ENCODE results near the gene MEGF6. TPM values are rescaled to one million over a fixed set of nuclear protein-coding genes. Genes with fewer than 3 reads are reported as not detected.

MEGF6 gene, protein sequence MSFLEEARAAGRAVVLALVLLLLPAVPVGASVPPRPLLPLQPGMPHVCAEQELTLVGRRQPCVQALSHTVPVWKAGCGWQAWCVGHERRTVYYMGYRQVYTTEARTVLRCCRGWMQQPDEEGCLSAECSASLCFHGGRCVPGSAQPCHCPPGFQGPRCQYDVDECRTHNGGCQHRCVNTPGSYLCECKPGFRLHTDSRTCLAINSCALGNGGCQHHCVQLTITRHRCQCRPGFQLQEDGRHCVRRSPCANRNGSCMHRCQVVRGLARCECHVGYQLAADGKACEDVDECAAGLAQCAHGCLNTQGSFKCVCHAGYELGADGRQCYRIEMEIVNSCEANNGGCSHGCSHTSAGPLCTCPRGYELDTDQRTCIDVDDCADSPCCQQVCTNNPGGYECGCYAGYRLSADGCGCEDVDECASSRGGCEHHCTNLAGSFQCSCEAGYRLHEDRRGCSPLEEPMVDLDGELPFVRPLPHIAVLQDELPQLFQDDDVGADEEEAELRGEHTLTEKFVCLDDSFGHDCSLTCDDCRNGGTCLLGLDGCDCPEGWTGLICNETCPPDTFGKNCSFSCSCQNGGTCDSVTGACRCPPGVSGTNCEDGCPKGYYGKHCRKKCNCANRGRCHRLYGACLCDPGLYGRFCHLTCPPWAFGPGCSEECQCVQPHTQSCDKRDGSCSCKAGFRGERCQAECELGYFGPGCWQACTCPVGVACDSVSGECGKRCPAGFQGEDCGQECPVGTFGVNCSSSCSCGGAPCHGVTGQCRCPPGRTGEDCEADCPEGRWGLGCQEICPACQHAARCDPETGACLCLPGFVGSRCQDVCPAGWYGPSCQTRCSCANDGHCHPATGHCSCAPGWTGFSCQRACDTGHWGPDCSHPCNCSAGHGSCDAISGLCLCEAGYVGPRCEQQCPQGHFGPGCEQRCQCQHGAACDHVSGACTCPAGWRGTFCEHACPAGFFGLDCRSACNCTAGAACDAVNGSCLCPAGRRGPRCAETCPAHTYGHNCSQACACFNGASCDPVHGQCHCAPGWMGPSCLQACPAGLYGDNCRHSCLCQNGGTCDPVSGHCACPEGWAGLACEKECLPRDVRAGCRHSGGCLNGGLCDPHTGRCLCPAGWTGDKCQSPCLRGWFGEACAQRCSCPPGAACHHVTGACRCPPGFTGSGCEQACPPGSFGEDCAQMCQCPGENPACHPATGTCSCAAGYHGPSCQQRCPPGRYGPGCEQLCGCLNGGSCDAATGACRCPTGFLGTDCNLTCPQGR (N-terminal part only)
- 10 to 100 TPM in 3 of 4 donors, under 1 TPM in 1; 0.88 to 69.0 (median 36.9) TPM for total RNA-seq

GRCh38 chr1:3611170-3612019 is at the start of gene MEGF6:
Gene MEGF6 (minus strand): TSS chr1:3611508. CDS start chr1:3611268, 240 bp downstream.
- intact Hi-C loops (cut with DNase I; ENCODE audit: low total_unique reads) = no loop called here
- Histone ChIP-seq H3K9me3 (no peaks in the 10 kb centered on the region), H3K27ac (no peak within 1 kb of the TSS), H3K27me3 (no peaks in the 10 kb centered on the region), H3K36me3 (no peaks in the 10 kb centered on the region), H3K4me1 (peaks cover 0 to 15% of the 10 kb centered on the region in 2 donors), H3K4me3 (peak within 1 kb of the TSS in 1 of 2 donors; percentile 33)
- DNase-seq = peak; percentile 70 to 77
- TF ChIP-seq, protein P1, sequence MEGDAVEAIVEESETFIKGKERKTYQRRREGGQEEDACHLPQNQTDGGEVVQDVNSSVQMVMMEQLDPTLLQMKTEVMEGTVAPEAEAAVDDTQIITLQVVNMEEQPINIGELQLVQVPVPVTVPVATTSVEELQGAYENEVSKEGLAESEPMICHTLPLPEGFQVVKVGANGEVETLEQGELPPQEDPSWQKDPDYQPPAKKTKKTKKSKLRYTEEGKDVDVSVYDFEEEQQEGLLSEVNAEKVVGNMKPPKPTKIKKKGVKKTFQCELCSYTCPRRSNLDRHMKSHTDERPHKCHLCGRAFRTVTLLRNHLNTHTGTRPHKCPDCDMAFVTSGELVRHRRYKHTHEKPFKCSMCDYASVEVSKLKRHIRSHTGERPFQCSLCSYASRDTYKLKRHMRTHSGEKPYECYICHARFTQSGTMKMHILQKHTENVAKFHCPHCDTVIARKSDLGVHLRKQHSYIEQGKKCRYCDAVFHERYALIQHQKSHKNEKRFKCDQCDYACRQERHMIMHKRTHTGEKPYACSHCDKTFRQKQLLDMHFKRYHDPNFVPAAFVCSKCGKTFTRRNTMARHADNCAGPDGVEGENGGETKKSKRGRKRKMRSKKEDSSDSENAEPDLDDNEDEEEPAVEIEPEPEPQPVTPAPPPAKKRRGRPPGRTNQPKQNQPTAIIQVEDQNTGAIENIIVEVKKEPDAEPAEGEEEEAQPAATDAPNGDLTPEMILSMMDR (IDR thresholded peaks at IDR 0.05) = no peak
- no peak for TF ChIP-seq POLR2A (IDR thresholded peaks at IDR 0.05)

GRCh38 chr1:3660704-3661103 is 49.4 kb upstream of the MEGF6 start:
- intact Hi-C loops (cut with DNase I; ENCODE audit: low total_unique reads) = no loop called here
- Histone ChIP-seq H3K4me3 (no peak overlapping the region), H3K27ac (no peak overlapping the region), H3K4me1 (no peaks in the 10 kb centered on the region), H3K36me3 (no peaks in the 10 kb centered on the region), H3K9me3 (no peaks in the 10 kb centered on the region), H3K27me3 (no peaks in the 10 kb centered on the region)
- no peak for DNase-seq
- TF ChIP-seq, protein P1 (IDR thresholded peaks at IDR 0.05) = no peak
- TF ChIP-seq POLR2A (IDR thresholded peaks at IDR 0.05) = no peak

- no peaks in the 10 kb centered on the region for H3K4me1 ChIP-seq
- H3K36me3 ChIP-seq = no peaks in the 10 kb centered on the region
- TF ChIP-seq, protein P1 (IDR thresholded peaks at IDR 0.05) = no peak
- no peak for TF ChIP-seq POLR2A (IDR thresholded peaks at IDR 0.05)
- no peak overlapping the region for H3K4me3 ChIP-seq
- H3K27me3 ChIP-seq = no peaks in the 10 kb centered on the region
- H3K27ac ChIP-seq = no peak overlapping the region
- H3K9me3 ChIP-seq = no peaks in the 10 kb centered on the region
- DNase-seq = no peak
- intact Hi-C loops (cut with DNase I; ENCODE audit: low total_unique reads) = no loop called here
Measured at GRCh38 chr1:3659093-3659492, 47.8 kb upstream of the MEGF6 start.

DNA sequence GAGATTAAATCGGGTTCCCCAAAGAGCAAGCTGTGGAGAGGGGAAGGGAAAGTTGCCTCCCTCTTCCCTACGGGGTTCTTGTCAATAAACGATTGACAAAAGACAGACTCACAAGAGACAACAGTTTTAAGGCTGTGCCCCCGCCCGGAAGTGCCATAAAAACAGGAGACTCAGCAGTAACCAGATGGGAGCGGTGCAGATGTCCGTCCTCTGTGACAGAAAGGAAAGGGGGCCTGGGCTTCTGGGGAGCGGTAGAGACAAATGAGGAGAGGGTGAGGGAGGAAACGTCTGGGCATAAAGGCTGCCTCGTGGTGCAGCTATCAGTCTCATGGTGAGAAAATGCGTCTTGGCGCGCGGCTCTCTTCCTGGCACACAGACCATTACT is 46.9 kb upstream of the MEGF6 start:
- intact Hi-C loops (cut with DNase I; ENCODE audit: low total_unique reads) = no loop called here
- no peak for DNase-seq
- Histone ChIP-seq H3K4me1 (no peaks in the 10 kb centered on the region), H3K27ac (no peak overlapping the region), H3K27me3 (peaks cover 0 to 4% of the 10 kb centered on the region in 2 donors), H3K4me3 (no peak overlapping the region), H3K36me3 (no peaks in the 10 kb centered on the region), H3K9me3 (no peaks in the 10 kb centered on the region)
- TF ChIP-seq POLR2A (IDR thresholded peaks at IDR 0.05) = no peak
- TF ChIP-seq, protein P1 (IDR thresholded peaks at IDR 0.05) = no peak

Measured in uterus (tissue), 4 donors.